DOHH2 (cell line): ENCODE data around the gene AP4E1.
"Not testable (repeated sequence)": the region's sequence is repeated elsewhere in the genome, so short reads cannot be mapped to it uniquely, and the experiment has no call there.

Experiments
- CTCF ChIP-seq: fragments of 200-600 bp; sonication (generic); IDR thresholded peaks from one replicate; pipeline ENCODE4 v1.5.1; 2014; ENCODE audit warnings: antibody characterized with exemption, mild to moderate bottlenecking, low read depth, low read length; ENCODE audit not compliant: poor library complexity, severe bottlenecking
- EZH2phosphoT487 ChIP-seq: fragments of 200-600 bp; sonication (generic); IDR thresholded peaks from 2 replicates; pipeline ENCODE4 v1.6.1; 2017; ENCODE audit warnings: borderline replicate concordance, mild to moderate bottlenecking, antibody characterized with exemption, low read length, moderate library complexity, mixed read lengths

GRCh38 chr15:50875238-50875637 is 33.2 kb upstream of the AP4E1 start:
- not testable (repeated sequence) for TF ChIP-seq CTCF, EZH2phosphoT487
